ENCODE data around the gene NBAS. TPM values are rescaled to one million over a fixed set of nuclear protein-coding genes. Genes with fewer than 3 reads are reported as not detected.

The NBAS gene
- total RNA-seq, 1 experiment from 2014 or later, result 27.9 TPM

DNA sequence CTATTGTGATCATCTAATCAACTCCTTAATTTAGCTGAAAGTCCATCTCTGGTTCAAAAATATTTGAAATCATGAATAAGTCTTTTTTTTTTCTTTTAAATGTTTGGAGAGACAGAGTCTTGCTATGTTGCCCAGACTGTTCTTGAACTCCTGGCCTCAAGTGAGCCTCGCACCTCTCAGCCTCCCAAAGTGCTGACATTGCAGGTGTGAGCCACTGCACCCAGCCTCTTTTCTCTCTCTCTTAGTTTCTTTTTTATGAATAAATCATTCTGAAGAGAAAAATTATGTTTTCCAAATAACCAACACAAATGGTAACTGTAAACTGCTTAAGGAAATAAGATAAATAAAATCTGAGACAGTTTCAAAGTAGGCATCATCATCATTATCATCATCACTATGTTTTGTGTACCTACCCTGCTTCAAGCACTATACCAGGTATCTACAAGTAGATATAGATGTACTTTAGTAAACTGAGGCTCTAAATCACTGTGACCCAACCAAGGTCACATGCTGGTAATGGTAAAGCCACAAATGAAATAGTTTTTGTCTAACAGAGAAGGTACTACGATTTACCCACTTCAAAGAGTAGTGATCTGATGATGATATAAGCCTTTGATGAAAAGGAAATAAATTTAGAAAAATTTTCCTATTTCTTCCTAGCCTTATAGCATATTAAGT is 5.0 kb upstream of the NBAS start:
- DNase-seq, result no peak
- Histone ChIP-seq H3K27me3 (no peaks in the 10 kb centered on the region; the same call in 1 of the 2 replicates), H3K4me3 (no peak overlapping the region), H3K9me3 (no peaks in the 10 kb centered on the region), H3K36me3 (no peaks in the 10 kb centered on the region)

DNA sequence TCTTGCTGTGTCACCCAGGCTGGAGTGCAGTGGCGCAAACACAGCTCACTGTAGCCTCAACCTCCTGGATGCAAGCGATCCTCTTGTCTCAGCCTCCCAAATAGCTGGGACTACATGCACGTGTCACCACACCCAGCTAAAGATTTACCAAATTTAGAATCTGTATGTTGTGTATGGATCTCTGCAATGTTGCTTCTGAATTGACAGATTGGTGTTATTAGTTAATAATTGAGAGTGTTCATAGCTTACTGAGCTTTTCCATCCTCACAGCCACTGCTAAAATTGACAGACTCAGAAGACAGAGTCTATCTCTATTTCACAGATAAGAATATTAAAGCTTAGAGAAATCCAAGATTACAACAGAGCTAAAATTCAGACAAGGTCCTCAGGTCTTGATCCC is 4.3 kb upstream of the NBAS start:
- Histone ChIP-seq H3K27me3 (no peaks in the 10 kb centered on the region; the same call in 1 of the 2 replicates), H3K36me3 (no peaks in the 10 kb centered on the region), H3K4me3 (no peak overlapping the region), H3K9me3 (no peaks in the 10 kb centered on the region)
- DNase-seq, result no peak

DNA sequence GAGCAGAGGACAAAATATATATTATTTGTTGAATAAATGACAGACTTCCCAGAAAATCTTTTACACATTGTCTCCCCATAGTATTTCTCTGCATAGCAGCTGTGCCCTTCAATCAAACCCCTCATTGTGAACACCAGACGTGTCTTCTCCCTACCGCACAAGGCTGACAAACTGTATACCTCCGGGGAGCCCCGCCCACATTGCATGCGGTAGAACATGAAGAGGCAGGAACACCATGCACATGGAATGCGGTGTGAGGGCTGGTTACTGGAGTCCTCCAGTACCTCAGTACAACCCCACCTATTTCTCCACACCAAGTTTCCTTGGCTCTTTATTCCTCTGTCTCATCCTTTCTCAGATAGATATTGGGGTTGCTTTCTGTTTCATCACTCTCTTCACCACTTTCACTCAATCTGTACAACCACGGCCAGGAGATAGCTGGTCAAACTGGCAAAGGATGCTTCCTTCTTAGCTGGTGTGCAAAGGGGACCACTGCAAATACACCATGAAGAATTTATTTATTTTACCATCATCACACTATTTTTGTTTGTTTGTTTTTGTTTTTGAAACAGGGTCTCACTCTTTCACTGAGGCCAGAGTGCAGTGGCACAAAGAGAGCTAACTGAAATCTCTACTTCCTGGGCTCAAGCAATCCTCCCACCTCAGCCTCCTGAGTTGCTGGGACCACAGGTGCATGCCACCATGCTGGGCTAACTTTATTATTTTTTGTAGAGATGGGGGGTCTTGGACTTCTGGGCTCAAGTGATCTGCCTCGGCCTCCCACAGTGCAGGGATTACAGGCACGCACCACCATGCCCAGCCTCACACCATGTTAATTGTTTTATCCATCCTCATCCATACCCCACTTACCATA is 2.3 kb upstream of the NBAS start:
- Histone ChIP-seq H3K36me3 (no peaks in the 10 kb centered on the region), H3K27me3 (no peaks in the 10 kb centered on the region; the same call in 1 of the 2 replicates), H3K4me3 (no peak overlapping the region), H3K9me3 (no peaks in the 10 kb centered on the region)
- no peak for DNase-seq

DNA sequence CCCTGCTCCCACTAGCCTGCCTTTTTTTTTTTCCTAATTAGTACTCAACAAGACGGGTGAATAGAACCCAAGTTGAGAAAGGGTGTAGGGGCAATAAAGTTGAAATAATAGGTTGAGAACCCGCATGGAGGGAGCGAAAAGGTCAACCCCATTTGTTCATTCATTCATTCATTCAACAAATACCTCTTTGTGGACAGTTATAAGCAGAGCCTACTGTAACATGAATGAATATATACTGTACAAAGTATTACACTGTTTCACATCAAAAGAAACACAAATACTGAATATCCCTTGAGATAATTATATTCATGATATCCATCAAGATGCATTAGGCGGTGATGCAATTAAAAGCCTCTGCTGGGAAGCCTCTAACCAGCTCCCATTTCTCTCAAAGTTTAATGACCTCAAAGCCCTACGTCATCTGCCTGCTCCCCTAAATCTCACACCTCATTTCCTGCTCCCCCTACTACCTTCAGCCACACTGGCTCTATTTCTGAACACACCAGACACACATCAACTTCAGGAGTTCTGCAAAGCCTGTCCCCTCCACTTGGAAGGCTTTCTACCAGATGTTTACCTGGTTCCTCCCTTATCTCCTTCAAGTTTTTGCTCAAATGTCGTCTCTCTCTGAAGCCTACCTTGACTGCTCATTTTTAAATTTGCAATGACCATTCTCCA is 1.4 kb upstream of the NBAS start:
- no peaks in the 10 kb centered on the region for H3K9me3 ChIP-seq
- H3K27me3 ChIP-seq, result no peaks in the 10 kb centered on the region; the same call in 1 of the 2 replicates
- H3K36me3 ChIP-seq, result no peaks in the 10 kb centered on the region
- DNase-seq, result no peak
- no peak overlapping the region for H3K4me3 ChIP-seq

DNA sequence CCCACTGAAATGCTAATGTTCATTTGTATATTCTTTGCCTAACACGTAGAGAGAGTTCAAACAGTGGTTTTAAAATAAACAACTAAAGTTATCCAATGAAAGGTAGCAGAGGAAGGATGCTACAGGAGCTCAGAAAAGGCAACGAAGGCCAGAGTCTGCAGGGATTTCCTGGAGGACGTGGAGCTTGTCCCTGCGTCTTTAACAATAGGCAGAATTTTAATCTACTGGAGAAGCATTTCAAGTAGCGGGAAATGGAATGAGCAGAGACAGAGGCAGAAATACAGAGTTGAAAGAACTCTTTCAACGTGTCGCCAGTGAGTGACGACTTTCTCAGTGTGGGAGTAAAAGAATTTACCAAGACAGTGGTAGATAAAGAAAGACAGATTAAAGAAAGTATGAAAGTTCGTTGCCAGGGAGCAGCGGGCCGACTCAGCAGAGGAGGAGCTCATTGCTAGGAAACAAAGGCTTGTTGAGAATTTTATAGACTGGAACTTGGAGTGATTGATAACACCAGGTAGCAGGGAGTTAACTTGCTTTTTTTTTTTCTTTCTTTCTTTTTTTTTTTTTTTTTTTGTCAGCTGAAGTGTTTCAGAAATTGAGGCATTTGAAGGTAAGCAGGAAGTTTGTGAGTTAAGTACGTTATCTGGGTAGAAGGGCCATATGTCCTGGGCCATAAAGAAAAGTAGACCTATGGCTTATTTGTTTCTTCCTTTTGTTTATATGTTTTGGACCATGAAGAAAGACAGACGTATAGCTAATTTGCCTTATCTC is 625 bp upstream of the NBAS start:
- peak; percentile 6 for DNase-seq
- peak overlapping the region; percentile 87 for H3K4me3 ChIP-seq
- no peaks in the 10 kb centered on the region for H3K36me3 ChIP-seq
- no peaks in the 10 kb centered on the region; the same call in 1 of the 2 replicates for H3K27me3 ChIP-seq
- no peaks in the 10 kb centered on the region for H3K9me3 ChIP-seq

DNA sequence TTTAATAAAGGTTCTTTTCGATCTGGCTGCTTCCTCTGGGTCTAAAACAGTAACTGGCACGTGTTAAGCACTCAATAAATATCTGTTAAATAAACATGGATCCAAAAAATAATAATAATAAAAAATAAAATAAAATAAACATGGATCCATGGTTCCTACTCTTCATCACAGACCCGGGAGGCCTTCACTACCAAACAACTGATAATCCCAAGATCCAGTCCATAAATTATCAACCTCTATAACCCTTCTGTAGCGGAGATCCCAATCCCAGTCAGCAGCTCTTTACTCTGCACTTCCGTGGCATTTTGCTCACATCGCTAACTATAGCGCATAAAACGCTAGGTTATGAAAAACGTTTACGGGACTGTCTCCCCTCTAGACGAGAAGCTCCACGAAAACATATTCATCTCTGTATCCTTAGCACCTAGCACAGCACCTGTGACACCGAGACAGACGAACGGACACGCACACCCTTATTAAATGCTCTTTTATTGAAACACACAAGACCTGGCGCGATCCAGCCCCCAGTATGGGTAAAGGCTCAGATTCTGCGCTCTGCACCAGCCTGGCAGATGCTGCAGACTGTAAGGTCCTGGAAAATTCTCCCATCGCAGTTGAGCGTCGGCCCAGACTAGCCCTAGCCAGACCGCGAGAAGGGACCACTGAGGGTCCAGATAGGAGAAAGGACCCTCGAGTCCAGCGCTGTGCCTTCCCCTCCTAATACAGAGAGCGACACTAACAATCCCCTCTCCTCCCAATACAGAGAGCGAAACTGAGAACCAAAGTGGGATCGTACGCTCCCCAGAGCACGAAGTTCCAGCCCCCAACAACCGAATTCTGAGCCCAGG is 770 bp downstream of the NBAS start:
- Histone ChIP-seq H3K27me3 (no peaks in the 10 kb centered on the region; the same call in 1 of the 2 replicates), H3K4me3 (peak overlapping the region; percentile 87), H3K36me3 (no peaks in the 10 kb centered on the region), H3K9me3 (no peaks in the 10 kb centered on the region)
- peak; percentile 26 for DNase-seq

DNA sequence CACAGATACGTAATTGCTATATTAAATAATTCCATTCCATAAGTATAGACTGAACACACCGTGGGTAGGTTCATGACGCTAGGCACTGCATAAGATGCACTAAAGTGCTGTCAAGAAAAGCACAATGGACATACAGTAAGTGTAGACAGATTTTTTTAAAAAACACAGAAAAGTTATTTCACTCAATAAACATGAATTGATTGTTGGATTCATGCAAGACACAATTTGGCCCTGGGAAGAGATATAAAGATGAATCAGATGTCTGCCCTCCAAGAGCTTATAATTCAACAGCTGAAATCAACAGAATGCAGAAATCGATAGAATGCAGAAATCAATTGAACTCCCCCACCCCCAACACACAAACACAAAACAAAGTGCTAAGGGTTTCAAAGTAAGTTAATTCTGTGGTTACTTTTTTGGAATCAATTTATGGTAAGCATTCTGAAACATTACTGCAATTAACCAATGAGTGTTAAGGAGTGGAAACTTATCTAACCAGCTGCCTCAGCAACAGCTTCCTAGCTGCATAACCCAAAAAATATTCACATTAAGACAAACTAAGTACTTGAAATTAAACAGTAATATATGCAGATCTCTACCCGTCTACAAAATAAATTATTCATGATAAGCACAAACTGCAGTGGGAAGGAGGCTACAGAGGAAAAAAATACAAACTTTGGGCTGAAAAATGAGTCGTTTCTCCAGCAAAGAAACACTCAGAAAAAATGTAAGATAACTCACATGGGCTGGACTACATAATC is 1.6 kb downstream of the NBAS start:
- Histone ChIP-seq H3K36me3 (no peaks in the 10 kb centered on the region), H3K9me3 (no peaks in the 10 kb centered on the region), H3K4me3 (peak overlapping the region; percentile 87), H3K27me3 (no peaks in the 10 kb centered on the region)
- no peak for DNase-seq

DNA sequence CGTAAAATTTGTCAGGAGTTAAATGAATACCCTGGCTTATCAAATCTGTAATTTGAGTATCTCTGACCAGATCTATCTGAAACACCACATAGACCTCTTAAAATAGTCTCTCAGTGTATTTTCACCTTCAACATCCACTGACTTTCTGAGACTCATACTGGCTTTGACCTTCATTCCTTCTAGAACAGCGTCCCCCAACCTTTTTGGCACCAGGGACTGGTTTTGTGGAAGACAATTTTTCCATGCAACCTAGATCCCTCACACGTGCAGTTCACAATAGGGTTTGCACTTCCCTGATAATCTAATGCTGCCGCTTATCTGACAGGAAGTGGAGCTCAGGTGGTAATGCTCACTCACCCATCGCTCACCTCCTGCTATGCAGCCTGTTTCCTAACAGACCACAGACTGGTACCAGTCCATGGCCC is 3.2 kb downstream of the NBAS start:
- Histone ChIP-seq H3K36me3 (no peaks in the 10 kb centered on the region; the same call in 1 of the 2 replicates), H3K27me3 (no peaks in the 10 kb centered on the region), H3K4me3 (no peak overlapping the region), H3K9me3 (no peaks in the 10 kb centered on the region)
- no peak for DNase-seq

DNA sequence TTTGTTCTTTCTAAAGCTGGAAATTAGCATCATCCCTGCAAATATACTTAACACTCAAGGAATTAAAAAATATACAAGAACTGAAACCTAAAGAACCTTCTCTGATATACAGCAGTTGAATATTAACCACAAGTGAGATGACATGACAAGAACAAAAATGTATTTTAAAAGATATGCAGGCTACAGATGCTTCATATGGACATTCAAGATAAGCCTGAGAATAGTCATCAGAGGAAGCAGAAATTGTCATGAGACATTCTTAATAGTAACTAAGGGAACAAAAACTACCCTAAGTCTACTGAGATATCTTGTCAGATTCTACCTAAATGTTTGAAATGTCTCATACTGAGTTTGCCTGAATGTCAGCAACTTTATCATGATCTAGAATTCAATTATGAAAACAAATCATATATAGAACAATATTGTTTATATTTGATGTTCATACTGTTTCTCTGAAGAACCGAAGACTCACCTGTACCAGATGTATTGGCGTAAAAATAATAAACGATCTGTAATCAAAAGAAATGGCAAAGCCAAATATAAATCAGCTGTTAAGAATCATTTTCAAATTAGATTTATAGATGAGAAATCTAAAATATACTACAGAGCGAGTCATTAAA is 4.7 kb downstream of the NBAS start:
- DNase-seq, result no peak

DNA sequence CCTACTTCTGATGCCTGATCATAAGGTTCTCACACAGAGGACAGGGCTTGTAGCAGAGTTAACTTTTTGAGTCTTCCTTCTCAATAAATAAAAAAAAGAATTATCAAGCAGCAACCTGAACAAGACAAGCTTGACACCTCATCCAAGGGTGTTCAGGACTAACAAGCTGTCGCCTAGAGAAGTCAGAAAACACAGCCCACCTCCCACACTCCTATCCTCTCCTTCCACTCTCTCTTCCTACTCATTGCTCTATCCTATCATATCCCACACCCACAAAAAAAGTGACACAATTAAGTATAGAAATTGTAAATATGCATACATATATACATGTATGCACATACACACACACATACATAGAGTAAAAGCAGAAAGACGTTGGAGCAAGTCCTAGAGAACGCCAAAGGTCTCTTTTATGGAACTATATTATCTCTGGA is 5.4 kb downstream of the NBAS start:
- no peak for DNase-seq
- Histone ChIP-seq H3K27me3 (no peaks in the 10 kb centered on the region), H3K9me3 (no peaks in the 10 kb centered on the region), H3K36me3 (peaks cover 5% of the 10 kb centered on the region), H3K4me3 (no peak overlapping the region)

More for the DNA sequence above, 4.7 kb downstream of the NBAS start:
- Histone ChIP-seq H3K36me3 (peaks cover 3% of the 10 kb centered on the region), H3K9me3 (no peaks in the 10 kb centered on the region), H3K4me3 (no peak overlapping the region), H3K27me3 (no peaks in the 10 kb centered on the region)

DNA sequence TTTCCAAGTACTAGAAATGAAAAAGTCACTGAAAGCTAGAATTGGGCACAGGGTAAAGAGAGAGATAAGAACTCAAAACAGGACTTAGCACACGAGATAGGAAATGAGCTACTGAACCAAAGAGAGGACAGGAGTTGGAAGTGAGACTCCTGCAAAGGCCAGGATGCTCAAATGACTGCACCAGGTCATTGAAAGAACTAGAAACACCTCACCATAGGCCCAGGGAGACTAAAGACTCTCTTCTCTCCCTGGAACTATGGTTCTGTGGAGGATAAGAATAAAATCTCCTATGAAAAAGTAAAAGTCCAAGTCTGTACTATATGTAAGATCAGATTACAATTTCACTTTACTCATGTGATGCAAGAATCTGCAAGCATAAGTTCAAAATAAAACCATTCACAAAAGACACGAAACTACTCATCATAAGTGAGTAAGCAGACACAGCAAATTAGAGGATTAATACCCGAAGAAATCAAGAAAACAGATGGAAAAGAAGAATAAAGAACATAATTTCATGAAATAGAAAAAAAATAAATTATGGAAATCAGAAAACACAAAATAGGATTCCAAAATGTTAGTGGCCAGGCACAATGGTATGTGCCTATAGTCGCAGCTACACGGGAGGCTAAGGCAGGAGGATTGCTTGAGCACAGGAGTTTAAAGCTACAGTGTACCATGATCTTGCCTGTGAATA is 6.5 kb downstream of the NBAS start:
- DNase-seq, result no peak
- Histone ChIP-seq H3K36me3 (peaks cover 5% of the 10 kb centered on the region), H3K27me3 (no peaks in the 10 kb centered on the region), H3K4me3 (no peak overlapping the region), H3K9me3 (no peaks in the 10 kb centered on the region)

DNA sequence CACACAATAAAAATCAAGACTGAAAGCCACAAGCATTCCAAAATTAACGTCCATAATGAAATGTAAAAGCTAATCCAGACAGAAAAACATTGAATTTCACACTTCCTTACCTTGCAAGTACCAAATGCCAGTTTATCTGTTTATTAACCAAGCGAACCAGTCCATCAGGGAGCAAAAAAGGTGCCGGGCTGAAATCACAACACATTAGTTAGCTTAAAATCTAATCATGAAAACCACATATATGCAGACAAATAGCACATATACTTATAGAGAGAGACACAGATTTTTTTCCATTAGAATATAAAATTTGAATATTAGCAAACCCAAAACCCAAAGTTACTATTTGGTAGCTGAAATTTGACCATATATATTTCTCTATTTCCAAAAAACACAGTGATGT is 7.2 kb downstream of the NBAS start:
- H3K4me3 ChIP-seq, result no peak overlapping the region

DNA sequence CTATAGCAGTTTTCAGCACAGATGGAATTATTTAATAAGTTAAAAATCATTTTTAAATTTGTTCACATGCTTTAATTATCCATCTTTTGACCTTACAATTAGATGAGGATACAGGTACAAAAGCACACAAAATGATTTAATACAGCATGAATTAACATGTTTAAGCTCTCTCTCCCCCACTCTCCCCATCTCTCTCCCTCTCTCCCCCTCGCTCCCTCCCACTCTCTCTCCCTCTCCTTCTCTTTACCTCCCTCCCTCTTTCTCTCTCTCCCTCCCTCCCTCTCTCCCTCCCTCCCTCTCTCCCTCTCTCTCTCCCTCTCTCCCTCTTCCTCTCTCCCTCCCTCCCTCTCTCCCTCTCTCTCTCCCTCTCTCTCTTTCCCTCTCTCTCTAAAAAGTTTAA is 7.6 kb downstream of the NBAS start:
- Histone ChIP-seq H3K9me3 (no peaks in the 10 kb centered on the region), H3K36me3 (peaks cover 11% of the 10 kb centered on the region), H3K27me3 (no peaks in the 10 kb centered on the region), H3K4me3 (no peak overlapping the region)
- no peak for DNase-seq

More for the DNA sequence above, 7.2 kb downstream of the NBAS start:
- H3K27me3 ChIP-seq, result no peaks in the 10 kb centered on the region
- peaks cover 7% of the 10 kb centered on the region for H3K36me3 ChIP-seq
- no peaks in the 10 kb centered on the region for H3K9me3 ChIP-seq
- DNase-seq, result no peak

DNA sequence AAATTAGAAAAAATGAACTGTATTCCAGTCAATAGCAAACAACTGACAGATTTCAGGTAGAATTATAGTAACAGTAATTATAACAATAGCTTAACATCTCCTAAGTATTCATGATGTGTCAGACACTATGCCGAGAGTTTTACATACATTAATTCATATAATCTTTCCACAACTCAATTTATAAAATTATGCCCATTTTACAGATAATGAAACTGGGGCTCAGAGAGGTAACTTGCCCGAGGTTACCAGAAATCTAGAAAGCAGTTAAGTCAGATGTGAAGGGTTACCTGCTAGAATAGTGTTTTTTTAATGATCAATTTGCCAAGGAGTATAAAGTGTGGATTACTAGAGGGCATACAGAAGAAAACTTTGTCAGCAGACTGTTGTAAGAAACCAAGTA is 12.2 kb downstream of the NBAS start:
- DNase-seq, result no peak
- Histone ChIP-seq H3K9me3 (no peaks in the 10 kb centered on the region), H3K27me3 (no peaks in the 10 kb centered on the region), H3K36me3 (peaks cover 14% of the 10 kb centered on the region), H3K4me3 (no peak overlapping the region)
